ENCODE data around the gene AUP1.

AUP1 gene

DNA sequence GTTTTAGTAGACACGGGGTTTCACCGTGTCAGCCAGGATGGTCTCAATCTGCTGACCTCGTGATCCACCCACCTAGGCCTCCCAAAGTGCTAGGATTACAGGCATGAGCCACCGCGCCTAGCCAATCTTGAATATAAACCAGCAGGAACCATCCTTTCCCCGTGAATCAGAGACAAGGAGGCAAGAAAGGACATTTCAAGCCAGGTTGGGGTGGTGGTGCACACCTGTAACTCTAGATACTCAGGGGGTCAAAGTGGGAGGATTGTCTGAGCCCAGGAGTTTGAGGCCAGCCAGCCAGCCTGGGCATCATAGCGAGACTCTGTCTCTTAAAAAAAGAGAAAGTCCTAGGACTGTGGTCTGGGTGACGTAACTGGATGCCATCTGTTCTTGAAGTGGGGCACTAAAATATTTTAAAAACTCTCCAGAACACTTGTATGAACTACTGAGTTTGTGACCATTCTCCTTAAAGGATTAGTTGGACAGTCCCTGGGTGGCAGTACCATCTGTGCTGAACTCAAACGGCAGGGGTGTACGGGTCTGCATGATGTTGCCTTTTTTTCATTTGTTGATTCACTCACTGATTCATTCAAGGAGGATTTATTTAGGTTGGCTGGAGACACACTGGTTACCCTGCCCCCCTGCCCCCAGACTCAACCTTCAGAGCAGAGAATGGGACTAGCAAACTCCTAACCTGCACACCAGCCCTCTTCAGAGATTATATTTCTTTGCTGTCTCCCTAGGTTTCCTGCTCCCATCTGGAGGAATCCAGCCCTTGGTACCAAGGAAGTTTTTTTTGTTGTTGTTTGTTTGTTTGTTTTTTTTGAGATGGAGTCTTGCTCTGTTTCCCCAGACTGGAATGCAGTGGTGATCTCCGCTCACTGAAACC is 18.2 kb downstream of the AUP1 start:
- no peak for DNase-seq

DNA sequence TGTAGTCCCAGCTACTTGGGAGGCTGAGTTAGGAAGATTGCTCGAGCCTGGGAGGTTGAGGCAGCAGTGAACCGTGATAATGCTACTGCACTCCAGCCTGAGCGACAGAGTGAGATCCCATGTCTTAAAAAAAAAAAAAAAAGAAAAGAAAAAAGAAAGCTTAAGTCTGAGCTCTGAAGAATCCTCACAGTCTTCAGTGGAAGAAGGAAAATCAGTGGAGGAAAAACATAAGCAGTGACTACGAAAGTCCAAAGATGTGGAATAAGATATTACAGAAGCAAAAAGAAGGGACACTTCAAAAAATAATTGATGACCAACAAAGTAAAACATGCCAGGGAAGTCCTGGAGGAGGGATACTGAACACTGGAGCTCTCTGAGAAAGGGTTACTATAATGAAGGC is 19.2 kb downstream of the AUP1 start:
- no peak for DNase-seq

GRCh38 chr2:74507926-74508520 is 21.5 kb downstream of the AUP1 start:
- DNase-seq, result no peak

- peak; percentile 82 to 95 for DNase-seq
Observed at GRCh38 chr2:74507145-74507925, 22.2 kb downstream of the AUP1 start, which contains the start of gene PCGF1. TSS of gene PCGF1 (minus strand) at chr2:74507695. CDS start at chr2:74507668, 27 bp downstream.

DNA sequence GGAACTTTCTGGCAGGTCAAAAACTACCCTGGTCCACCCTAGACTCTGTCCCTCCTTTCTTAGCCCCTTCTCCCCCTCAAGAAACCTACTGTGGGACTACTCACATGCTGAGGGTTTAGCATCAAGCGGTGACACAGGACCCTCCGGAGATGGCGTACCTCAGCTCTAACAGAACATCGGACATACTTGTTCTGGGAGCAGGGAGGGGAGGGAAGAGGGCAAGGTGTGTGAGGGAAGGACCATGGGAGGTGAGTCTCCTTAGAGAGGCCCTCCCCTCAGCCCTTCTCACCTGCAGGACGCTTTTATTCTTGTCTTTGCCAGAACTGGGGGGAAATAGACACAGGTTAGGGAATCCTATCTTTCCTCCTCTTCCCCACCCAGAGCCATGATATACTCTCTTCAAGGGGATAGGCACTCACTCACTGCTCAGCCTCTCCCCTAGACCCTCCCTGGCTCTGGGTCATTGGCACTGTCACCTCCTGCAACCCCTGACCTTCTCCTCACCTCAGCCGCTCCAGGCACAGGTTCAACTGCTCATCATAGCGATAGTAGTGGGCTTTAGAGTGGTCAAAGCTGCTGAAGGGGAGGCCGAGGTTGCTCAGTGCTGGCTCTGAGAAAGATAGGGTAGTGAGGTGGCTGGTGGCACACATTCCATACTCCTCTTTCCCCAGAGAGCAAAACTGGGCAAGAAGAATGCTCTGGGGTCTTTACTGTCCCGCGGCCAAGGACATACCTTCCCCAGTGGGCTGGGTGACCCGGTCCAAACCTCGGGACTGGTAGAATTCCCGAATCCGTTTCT is 23.9 kb downstream of the AUP1 start:
- DNase-seq, result no peak

DNA sequence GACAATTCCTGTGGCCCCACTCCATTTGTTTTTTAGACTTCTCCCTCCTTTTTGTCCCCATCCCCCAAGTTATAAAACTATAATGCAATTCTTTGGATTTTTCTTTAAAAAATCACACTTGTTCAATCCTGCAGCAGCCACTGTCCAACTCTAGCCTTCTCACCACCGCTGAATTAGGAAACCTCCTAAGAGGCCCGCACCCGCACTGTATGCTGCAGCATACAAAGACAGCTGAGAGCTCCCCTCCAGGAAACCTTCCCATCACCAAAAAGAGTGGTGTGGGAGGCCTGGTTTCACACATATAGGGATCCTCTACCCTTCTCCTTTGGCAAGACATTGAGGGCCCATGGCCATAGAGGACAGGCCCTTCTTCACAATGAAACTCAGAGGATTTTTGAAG is 24.9 kb downstream of the AUP1 start:
- DNase-seq, result no peak

DNA sequence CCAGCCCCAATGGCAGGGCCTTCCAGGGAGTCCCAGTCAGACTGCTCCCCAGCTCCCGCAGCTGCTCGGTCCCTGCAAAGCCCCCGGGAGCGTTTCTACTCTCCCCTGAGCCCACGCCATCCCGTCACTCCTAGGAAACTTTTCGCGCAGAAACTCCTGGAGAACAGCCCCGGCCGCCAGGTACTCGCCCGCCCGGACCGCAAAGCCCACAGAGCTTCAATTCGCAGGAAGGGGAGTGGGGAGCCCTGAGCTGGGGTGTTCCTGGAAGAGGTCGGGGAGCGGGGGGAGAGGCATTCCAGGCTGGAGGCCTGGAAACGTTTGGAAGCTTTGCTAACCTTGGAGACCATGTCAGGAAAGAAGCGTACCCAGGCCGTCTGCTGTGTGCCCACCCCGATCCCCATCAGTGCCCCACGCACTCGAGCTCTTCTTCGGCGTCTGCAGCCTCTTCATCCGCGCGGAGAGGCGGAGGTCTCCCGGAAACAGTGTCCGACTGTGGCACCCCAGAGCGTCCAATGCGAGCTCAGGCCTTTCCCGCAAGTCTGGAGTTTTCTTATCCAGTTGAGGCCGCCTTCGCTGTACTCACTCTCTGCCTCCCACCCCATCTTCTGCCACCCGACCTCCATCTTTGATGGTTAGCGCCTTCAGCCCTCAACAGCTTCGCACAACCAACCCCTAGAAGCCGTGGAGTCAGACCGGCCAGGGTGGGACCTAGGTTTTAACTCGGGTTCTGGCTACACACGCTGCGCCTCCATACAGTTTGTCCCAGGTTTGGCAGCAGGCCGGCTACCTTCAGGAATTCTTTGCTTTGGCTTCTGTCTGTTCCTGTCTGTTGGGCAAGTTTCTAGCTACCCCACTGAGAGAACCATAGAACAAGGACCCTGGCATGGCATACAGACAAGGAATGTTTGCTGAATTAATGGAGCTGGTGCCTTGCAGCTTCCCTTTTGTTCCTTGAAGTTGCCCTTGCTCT is 25.7 kb downstream of the AUP1 start:
- no peak for DNase-seq

- no peak for DNase-seq
Observed at GRCh38 chr2:74502720-74503505, 26.6 kb downstream of the AUP1 start.

- DNase-seq, result no peak
Observed at GRCh38 chr2:74502147-74502719, 27.3 kb downstream of the AUP1 start.

DNA sequence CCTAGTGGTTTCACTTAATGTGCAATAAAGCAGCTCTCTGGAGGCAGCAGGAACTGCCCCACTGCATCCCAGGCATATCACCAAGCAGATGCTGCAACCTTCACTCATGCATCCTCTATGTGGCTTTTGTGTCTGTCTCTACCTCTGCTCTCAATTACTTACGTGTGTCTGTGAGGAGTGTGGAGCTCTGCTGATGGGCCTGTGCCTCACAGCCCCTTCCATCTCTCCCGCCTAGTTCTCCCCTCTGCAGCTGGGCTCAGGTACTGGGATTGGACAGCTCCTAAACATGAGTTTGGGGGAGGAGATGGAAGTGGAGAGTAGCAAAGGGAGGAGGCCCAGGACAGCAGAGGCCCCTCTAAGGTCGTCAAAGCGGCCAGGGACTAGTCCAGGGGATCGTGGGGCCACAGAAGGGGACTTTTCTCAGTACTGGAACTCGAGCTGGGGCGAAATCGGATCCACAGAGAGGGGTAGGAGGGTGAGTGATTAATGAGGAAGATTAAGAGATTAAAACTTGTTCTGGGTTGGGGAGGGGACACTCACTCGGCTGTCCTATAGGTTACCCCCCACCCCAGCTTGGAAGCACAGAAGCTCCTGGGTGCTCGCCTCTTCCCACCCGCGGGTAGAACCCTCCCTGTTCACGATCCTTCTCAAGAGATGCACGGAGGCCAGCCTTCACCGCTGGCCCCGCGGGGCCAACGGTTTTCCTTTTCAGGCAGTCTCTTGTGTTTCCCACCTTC is 28.0 kb downstream of the AUP1 start:
- no peak for DNase-seq

DNA sequence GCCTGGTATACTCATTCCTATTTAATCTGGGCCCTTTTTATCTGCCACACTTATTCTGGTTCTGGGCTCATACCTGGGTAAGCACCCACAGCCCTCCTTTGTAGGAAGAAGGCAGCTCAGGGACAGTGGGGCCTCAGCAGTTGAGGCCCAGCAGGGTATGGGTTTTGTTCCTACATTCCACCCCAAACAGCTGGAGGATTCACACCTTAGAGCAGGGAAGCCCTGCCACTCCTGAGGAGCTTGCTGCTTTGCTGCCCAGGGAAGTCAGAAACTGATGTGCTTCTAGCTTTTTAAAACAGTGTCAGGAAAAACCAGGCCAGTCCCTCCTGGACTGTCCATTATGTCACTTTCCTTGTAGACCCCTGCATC is 28.9 kb downstream of the AUP1 start:
- no peak for DNase-seq

- DNase-seq, result no peak
Observed at GRCh38 chr2:74499940-74500577, 29.4 kb downstream of the AUP1 start.

DNA sequence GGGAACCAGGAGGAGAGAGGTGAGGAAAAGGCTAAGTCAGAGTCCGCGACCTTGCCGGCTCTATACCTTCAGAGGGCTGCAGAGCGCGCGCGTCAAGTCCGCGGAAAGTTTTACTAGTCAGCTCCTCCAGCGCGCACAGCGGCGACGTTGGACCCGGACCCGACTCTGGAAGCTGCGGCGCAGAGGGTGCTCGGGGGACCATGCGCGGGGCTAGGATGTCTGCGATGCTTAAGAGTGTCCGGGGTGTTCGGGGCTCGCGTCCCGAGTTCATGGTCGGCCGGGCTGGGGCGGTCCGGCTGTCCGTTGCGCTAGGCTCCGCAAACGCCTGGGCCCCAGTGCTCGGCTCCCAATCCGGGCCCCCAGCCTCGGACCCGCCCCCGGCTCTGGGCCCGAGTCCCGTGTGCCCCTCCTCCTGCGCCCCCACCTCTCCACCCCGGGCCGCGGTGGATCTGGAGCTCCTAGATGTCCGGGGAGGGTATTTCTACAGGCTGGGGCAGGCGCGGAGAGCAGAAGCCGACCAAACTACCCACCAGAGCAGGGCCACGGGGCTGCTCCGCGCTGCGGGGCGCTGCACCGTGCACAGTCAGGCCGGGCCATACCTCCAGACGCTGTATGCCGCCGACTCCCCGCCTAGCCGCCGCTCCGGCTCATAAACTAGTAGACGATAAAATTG is 30.1 kb downstream of the AUP1 start, which contains the start of gene LBX2:
LBX2 (minus strand) TSS at position 337 of the 673 bp plus-strand sequence; CDS start at position 271, 66 bp downstream.
- no peak for DNase-seq

DNA sequence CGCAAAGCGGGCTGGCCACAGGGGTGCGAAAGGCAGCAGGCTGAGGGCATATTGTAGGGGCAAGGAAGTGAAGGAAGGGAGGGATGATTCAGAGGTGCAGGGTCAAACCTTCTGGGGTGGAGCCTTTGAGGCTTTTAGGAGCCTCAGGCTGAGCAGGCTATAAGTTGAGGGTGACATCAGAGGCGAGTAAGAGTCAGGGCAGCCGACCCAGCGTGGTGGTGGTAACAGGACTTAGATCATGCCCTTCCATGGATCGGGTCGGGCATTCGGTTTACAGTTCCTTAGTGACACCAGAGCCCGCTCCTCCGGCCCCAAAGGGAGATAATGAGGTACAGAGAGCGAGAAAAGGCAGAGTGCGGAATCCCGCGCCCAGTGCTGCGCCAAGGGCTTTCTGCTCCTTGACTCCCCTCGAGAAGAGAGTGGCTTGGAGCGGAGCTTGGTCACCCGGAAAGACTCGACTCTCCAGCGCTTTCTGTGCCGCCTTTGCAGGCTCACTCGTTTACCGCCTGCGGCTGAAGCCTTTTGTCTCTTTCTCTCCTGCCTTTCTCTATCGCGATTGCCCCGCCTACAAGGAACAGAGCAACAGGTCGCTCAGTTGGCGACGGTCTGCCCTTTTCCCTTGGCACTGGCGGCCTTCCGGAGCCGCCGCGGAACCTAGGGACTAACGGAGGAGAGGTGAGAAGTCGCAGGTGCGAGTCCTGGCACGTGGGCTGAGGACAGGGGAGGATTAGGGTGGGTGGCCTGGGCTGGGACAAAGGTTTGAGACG is 30.8 kb downstream of the AUP1 start:
- no peak for DNase-seq

- DNase-seq, result no peak
Observed at GRCh38 chr2:74497777-74498499, 31.6 kb downstream of the AUP1 start.

- DNase-seq, result no peak
Observed at GRCh38 chr2:74496997-74497776, 32.3 kb downstream of the AUP1 start.
